Sigmoid colon (tissue), 7 donors: ENCODE data around the gene ZPR1. TPM values are rescaled to one million over a fixed set of nuclear protein-coding genes. Genes with fewer than 3 reads are reported as not detected.
A peak's percentile ranks its signal among the peaks of the same experiment; 100 is the strongest.

Source experiments
- DNase-seq: peaks from one replicate; pipeline ENCODE4 v3.0.0-alpha.2; 2019
- H3K27ac ChIP-seq, 4 donors: fragments of 200-600 bp; sonication (generic); one replicate each; pipeline ENCODE4 v1.5.1; 2016 to 2019; ENCODE audit warnings: mild to moderate bottlenecking in 1 of 4
- H3K27me3 ChIP-seq, 3 donors: fragments of 200-600 bp; sonication (generic); one replicate each; pipeline ENCODE4 v1.5.1; 2019; ENCODE audit warnings: mild to moderate bottlenecking in 1 of 3
- H3K36me3 ChIP-seq, 4 donors: fragments of 200-600 bp; sonication (generic); one replicate each; pipeline ENCODE4 v1.5.1; 2016 to 2019
- H3K4me1 ChIP-seq, 4 donors: fragments of 200-600 bp; sonication (generic); one replicate each; pipeline ENCODE4 v1.5.1; 2017 to 2019
- H3K4me3 ChIP-seq, 4 donors: fragments of 200-600 bp; sonication (generic); one replicate each; pipeline ENCODE4 v1.5.1; 2017 to 2019; ENCODE audit warnings: mild to moderate bottlenecking in 2 of 4, moderate library complexity in 1 of 4
- H3K9me3 ChIP-seq, 4 donors: fragments of 200-600 bp in 3 of 4; sonication (generic) in 3 of 4; one replicate each; pipeline versions ENCODE4 v1.5.1 to v1.6.1; 2013 to 2019
- EP300 ChIP-seq, 4 donors: sonication (generic); formaldehyde crosslinking; IDR thresholded peaks; one replicate each; pipeline ENCODE4 v1.6.1; 2017; ENCODE audit warnings: antibody characterized with exemption in 4 of 4
- POLR2A ChIP-seq, 2 donors: fragments of 450-650 bp; IDR thresholded peaks; one replicate each; pipeline ENCODE4 v1.6.1; 2016; ENCODE audit warnings: antibody characterized with exemption in 2 of 2, mild to moderate bottlenecking in 2 of 2, moderate library complexity in 2 of 2
- POLR2AphosphoS5 ChIP-seq, 4 donors: sonication (generic); formaldehyde crosslinking; IDR thresholded peaks; one replicate each; pipeline ENCODE4 v1.6.1; 2017; ENCODE audit warnings: antibody characterized with exemption in 4 of 4
- WGBS, 2 donors: extraction: QIAGEN DNeasy Blood & Tissue Kit; methylation state at CpG; one replicate each; pipeline ENCODE4 v1.1.7; 2013; 5-methylcytosine and 5-hydroxymethylcytosine counted together
- intact Hi-C: fragments of 100-400 bp; cut with DNase I; formaldehyde crosslinking; loops from one replicate; pipeline ENCODE4 v1.15.1; 2023
- polyA plus RNA-seq, 3 donors: library from polyadenylated mRNA; stranded (reverse); fragments of 200-250 nt; gene quantifications; one replicate each; pipeline ENCODE4 v1.2.3, GENCODE V29; 2013
- total RNA-seq, 4 donors: library from RNA; depleted of rRNA; stranded (reverse); fragments of >200 nt; gene quantifications; one replicate each; pipeline ENCODE4 v1.1.0, GENCODE V29; 2016
- TF ChIP-seq, protein P1 (sequence below), 4 experiments: fragments of 450-650 bp in 3 of 4; fragments of 200-600 bp in 1 of 4; IDR thresholded peaks; one replicate each; pipeline ENCODE4 v1.5.1; 2016 to 2019; ENCODE audit warnings: antibody characterized with exemption in 4 of 4, mild to moderate bottlenecking in 3 of 4, moderate library complexity in 2 of 4
- donor health status: healthy with polysubstance abuse.
- donor health status: Bipolar disorder and iron deficiency.
- donor health status: healthy.

ZPR1 gene
- total and polyA plus RNA-seq, 7 donors = 14.7 to 28.6 (median 17.3) TPM

- no peak for TF ChIP-seq POLR2AphosphoS5 (IDR thresholded peaks at IDR 0.05)
- TF ChIP-seq, protein P1, sequence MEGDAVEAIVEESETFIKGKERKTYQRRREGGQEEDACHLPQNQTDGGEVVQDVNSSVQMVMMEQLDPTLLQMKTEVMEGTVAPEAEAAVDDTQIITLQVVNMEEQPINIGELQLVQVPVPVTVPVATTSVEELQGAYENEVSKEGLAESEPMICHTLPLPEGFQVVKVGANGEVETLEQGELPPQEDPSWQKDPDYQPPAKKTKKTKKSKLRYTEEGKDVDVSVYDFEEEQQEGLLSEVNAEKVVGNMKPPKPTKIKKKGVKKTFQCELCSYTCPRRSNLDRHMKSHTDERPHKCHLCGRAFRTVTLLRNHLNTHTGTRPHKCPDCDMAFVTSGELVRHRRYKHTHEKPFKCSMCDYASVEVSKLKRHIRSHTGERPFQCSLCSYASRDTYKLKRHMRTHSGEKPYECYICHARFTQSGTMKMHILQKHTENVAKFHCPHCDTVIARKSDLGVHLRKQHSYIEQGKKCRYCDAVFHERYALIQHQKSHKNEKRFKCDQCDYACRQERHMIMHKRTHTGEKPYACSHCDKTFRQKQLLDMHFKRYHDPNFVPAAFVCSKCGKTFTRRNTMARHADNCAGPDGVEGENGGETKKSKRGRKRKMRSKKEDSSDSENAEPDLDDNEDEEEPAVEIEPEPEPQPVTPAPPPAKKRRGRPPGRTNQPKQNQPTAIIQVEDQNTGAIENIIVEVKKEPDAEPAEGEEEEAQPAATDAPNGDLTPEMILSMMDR (IDR thresholded peaks at IDR 0.05) = peak in 1 of 4 experiments; percentile 4
- H3K27me3 ChIP-seq = peaks cover 0 to 31% (median 6%) of the 10 kb centered on the region in 3 donors
- H3K36me3 ChIP-seq = no peaks in the 10 kb centered on the region
- DNase-seq = no peak
- H3K9me3 ChIP-seq = no peaks in the 10 kb centered on the region
- intact Hi-C loops = no loop called here
- H3K4me1 ChIP-seq = no peaks in the 10 kb centered on the region
- no peak overlapping the region for H3K27ac ChIP-seq
- WGBS, 2 donors = 73 to 74% methylated on average over 10 of the region's 10 CpGs
- no peak overlapping the region for H3K4me3 ChIP-seq
Observed at GRCh38 chr11:116733043-116733755, 54.6 kb downstream of the ZPR1 start.

GRCh38 chr11:116732271-116733042 lies 55.4 kb downstream of the ZPR1 start:
- no peaks in the 10 kb centered on the region for H3K4me1 ChIP-seq
- H3K36me3 ChIP-seq = no peaks in the 10 kb centered on the region
- 41 to 49% methylated on average over 25 of the region's 25 CpGs for WGBS, 2 donors
- intact Hi-C loops = no loop called here
- H3K4me3 ChIP-seq = no peak overlapping the region
- H3K27ac ChIP-seq = no peak overlapping the region
- TF ChIP-seq POLR2A (IDR thresholded peaks at IDR 0.05) (no peak), EP300 (IDR thresholded peaks at IDR 0.05) (no peak), POLR2AphosphoS5 (IDR thresholded peaks at IDR 0.05) (no peak)
- TF ChIP-seq, protein P1 (IDR thresholded peaks at IDR 0.05) = peak in 3 of 4 experiments; percentile 50 to 77 (median 52)
- H3K27me3 ChIP-seq = peaks cover 0 to 31% (median 6%) of the 10 kb centered on the region in 3 donors
- H3K9me3 ChIP-seq = no peaks in the 10 kb centered on the region
- no peak for DNase-seq

DNA sequence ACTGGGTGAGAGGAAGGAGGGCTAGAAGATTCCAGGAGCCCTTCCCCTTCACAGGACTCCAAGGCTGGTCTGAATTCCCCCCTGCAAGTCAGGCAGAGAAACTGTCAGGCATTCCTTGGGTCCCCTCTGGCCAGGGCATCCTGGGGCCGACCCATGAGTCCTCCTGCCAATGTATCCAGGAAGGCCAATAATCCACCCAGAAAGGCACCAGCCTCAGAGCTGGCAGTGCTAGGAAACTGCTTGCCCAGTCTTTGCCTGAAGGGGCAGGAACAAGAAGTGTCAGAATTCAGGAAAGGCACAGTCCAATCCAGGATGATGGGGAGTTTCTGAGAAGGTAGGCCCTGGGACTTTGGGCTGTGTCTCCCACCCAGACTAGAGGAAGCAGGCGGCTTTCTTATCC lies 56.0 kb downstream of the ZPR1 start:
- H3K4me3 ChIP-seq = no peak overlapping the region
- DNase-seq = no peak
- intact Hi-C loops = no loop called here
- no peaks in the 10 kb centered on the region for H3K4me1 ChIP-seq
- peaks cover 0 to 31% (median 6%) of the 10 kb centered on the region in 3 donors for H3K27me3 ChIP-seq
- 88 to 92% methylated on average over 2 of the region's 2 CpGs for WGBS, 2 donors
- TF ChIP-seq POLR2AphosphoS5 (IDR thresholded peaks at IDR 0.05) (no peak), POLR2A (IDR thresholded peaks at IDR 0.05) (no peak), EP300 (IDR thresholded peaks at IDR 0.05) (no peak)
- TF ChIP-seq, protein P1 (IDR thresholded peaks at IDR 0.05) = no peak
- H3K36me3 ChIP-seq = no peaks in the 10 kb centered on the region
- H3K27ac ChIP-seq = no peak overlapping the region
- no peaks in the 10 kb centered on the region for H3K9me3 ChIP-seq

DNA sequence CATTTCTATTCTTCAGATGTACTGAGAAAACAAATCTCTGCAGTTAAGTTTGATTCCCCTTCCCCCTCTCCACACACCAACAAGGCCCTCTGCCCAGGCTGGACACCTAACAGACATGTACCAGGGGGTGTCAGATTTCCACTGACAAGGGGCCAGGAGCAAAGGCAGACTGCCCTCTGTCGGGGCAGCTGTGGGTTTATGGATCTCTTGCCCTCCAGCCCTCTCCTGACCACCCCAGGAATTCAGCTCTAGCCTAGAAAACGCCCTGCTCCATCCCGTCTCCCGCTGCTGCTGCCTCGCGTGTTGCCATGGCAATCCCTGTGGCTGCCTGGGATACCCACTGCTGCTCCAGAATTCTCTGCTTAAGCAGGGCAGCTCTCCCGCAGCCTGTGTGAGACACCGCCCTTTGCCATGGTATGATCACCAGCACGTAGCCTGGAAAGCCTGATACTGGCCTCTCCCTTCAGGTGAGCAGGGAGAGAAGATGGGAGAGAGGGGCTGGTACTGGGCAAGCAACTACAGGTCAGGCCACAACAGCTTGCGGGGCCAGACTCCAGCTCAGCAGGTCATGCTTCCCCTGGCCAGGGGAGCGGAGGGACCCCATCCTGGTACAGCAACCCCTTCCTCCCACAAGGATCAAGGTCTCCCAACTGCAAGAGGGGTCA lies 56.6 kb downstream of the ZPR1 start:
- peaks cover 0 to 31% (median 6%) of the 10 kb centered on the region in 3 donors for H3K27me3 ChIP-seq
- H3K36me3 ChIP-seq = no peaks in the 10 kb centered on the region
- no peak overlapping the region for H3K27ac ChIP-seq
- 49 to 68% methylated on average over 11 of the region's 11 CpGs for WGBS, 2 donors
- DNase-seq = no peak
- intact Hi-C loops = no loop called here
- no peaks in the 10 kb centered on the region for H3K4me1 ChIP-seq
- TF ChIP-seq, protein P1 (IDR thresholded peaks at IDR 0.05) = no peak
- no peak for TF ChIP-seq POLR2AphosphoS5 (IDR thresholded peaks at IDR 0.05)
- no peak for TF ChIP-seq EP300 (IDR thresholded peaks at IDR 0.05)
- TF ChIP-seq POLR2A (IDR thresholded peaks at IDR 0.05) = no peak
- H3K4me3 ChIP-seq = no peak overlapping the region
- no peaks in the 10 kb centered on the region for H3K9me3 ChIP-seq
